DLD1 (cell line): ENCODE results near the gene BIRC5.

Experiments used
- in situ Hi-C: cut with HindIII; loops from 2 replicates; pipeline ENCODE4 v1.10.0; 2017; ENCODE audit warnings: low sequenced_read_pairs

The BIRC5 gene

GRCh38 chr17:78255029-78255656 lies 41.1 kb downstream of the BIRC5 start:
- in situ Hi-C loops: no loop called here

DNA sequence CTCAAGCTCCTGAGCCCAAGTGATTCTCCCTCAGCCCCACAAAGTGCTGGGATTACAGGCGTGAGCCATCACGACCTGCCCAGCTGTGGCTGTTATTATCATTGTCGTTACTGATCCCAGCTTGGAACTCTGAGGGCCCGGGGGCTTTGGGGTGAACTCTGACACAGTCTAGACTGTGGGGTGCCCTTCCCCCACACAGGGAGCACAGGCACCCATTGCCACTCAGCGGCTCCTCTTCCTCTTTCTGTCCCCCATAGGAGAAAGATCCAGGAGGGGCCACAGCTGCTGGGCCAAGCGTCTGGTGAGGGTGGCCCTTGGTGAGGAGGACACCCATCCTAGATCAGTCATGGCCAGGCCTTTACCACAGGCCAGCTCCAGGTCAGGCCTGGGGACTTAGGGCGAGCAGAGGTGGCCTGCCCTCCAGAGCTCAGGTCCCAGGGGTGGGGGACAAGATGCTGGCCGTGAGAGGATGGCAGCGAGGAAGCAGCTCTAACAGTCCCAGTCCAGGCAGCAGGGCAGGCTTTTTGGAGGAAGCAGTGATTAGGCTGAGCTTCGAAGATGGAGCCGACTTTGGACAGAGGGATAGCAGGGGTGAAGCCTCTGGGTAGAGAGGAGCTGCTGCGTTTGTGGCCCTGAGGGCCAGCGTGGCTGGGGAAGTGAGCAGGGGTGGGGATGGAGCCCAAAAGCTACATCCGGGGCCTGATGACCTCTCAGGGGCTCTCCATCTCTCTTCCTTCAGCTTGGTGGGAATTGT lies 42.1 kb downstream of the BIRC5 start:
- in situ Hi-C loops: no loop called here

GRCh38 chr17:78256707-78257591 lies 42.9 kb downstream of the BIRC5 start:
- in situ Hi-C loops: no loop called here

DNA sequence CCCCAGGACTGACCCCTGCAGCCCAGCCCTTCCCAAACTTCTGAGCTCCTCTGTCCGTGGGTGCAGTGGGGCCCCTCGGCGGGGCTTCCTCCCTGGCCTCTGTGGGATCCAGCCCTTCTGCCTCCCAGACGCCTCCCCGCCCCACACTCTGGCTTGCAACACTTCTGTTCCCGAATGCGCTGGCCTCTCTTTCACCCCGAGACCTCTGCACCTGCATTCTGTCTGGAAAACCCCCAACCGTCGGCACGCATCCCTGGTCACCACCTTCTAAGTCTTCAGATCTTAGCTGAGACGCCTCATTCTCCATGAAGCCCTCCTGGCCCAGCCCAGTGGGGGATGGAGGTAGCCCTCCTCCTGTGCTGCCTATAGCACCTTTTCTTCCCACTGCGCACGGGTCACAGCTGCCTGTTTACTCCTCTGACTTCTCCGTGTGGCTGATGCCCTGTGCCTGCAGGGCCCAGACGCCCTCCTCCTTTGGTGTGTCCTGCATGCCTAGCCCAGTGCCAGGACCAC lies 43.8 kb downstream of the BIRC5 start:
- in situ Hi-C loops: no loop called here

- in situ Hi-C loops: no loop called here
These were observed 44.5 kb downstream of the BIRC5 start for GRCh38 chr17:78258323-78259191.

- in situ Hi-C loops: no loop called here
These were observed 45.1 kb downstream of the BIRC5 start for GRCh38 chr17:78259192-78259554.

GRCh38 chr17:78263063-78263735 lies 49.1 kb downstream of the BIRC5 start:
- in situ Hi-C loops: no loop called here

- in situ Hi-C loops: no loop called here
These were observed 49.8 kb downstream of the BIRC5 start for GRCh38 chr17:78263736-78264340.

- in situ Hi-C loops: no loop called here
These were observed 50.5 kb downstream of the BIRC5 start for GRCh38 chr17:78264590-78264989.

GRCh38 chr17:78265121-78265520 lies 51.1 kb downstream of the BIRC5 start:
- in situ Hi-C loops: no loop called here

GRCh38 chr17:78266231-78266631 lies 52.2 kb downstream of the BIRC5 start:
- in situ Hi-C loops: no loop called here

- in situ Hi-C loops: no loop called here
These were observed 52.7 kb downstream of the BIRC5 start for GRCh38 chr17:78266771-78267170.

DNA sequence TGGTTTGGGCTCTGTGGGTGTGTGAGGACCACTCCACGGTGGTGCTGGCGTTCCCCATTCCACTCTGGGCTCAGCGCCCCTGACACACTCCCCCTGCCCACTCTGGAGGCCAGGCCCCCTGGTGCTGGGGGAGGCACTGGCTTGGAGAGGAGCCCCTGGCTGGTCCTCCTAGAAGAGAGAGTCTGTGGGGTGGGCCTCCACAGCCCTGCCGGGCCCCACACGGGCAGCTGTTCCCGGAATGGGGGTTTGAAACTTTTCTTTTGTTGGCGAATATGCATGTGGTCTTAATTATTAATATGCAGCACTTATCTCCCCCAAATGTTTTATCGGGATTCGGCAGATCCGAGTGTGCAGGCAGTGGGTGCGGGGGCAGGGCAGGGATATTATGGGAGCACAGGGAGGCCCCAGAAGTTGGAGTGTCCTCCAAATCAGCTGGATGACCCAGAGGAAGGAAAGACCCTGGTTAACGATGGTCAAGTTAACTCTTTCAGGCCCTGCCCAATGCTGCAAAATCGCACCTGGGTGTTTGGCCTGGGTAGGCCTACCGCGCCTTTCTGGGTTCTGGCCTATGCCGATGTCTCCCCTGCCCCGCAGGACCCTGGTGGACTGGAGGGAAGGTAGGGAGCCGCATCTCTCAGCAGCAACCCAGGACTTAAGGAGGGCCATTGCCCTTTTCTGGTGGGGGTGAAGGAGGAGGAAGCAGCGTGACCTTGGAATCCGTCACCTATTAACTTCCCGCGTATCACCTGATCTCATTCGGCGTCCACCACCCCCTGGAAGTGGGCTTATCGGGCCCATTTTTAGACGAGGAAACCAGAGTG lies 53.4 kb downstream of the BIRC5 start:
- in situ Hi-C loops: no loop called here

GRCh38 chr17:78268191-78268874 lies 54.3 kb downstream of the BIRC5 start:
- in situ Hi-C loops: no loop called here

- in situ Hi-C loops: no loop called here
These were observed 55.2 kb downstream of the BIRC5 start for GRCh38 chr17:78268951-78269905.

DNA sequence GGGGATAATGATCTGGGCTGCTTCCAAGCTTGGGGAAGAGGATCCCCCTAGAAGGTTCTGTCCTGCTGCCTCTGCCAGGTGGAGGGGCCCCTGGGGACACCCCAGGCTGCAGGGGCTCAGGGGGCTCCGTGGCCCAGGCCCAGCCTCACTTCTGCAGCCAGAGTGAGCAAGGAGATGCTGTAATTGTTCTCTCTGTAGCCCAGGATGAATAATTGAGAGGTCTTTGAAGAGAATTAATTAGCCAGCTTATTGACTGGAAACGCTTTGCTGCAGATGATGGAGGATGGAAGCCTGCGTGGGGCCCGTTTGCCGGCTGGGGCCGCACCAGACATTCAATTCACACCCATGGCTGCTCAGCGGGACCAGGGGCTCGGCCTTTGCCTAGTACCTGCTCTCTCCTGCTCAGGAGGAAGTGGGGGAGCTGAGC lies 55.9 kb downstream of the BIRC5 start:
- in situ Hi-C loops: no loop called here
